Lung (tissue), 12 donors: Measurements from ENCODE around the gene SLC17A2. TPM values are rescaled to one million over a fixed set of nuclear protein-coding genes. Genes with fewer than 3 reads are reported as not detected.
"Not testable (repeated sequence)": the region's sequence is repeated elsewhere in the genome, so short reads cannot be mapped to it uniquely, and the experiment has no call there.

Experiments used
- ATAC-seq: fragments of 200-7000 bp; cut with Tn5 transposase; one replicate; pipeline ENCODE4 v1.9.1; 2020; ENCODE audit warnings: moderate number of reproducible peaks; ENCODE audit not compliant: insufficient read depth, low FRiP score
- DNase-seq, 3 donors: peaks; one replicate each; pipeline ENCODE4 v3.0.0-alpha.2; 2013 to 2017
- H3K27ac ChIP-seq, 2 donors: one replicate each; pipeline ENCODE4 v1.5.1; 2013; ENCODE audit warnings: mild to moderate bottlenecking in 2 of 2, moderate library complexity in 2 of 2, control low read depth in 1 of 2, inconsistent platforms in 1 of 2, low read depth in 1 of 2, low read length in 1 of 2
- H3K27me3 ChIP-seq, 3 donors: one replicate each; pipeline ENCODE4 v1.5.1; 2013; ENCODE audit warnings: low read length in 2 of 3; ENCODE audit not compliant: control insufficient read depth in 3 of 3, insufficient read depth in 3 of 3
- H3K36me3 ChIP-seq, 4 donors: one replicate each; pipeline ENCODE4 v1.5.1; 2013; ENCODE audit warnings: low read length in 4 of 4, mild to moderate bottlenecking in 1 of 4, moderate library complexity in 1 of 4; ENCODE audit not compliant: control insufficient read depth in 4 of 4, insufficient read depth in 4 of 4
- H3K4me1 ChIP-seq, 5 donors: one replicate each; pipeline ENCODE4 v1.5.1; 2013; ENCODE audit warnings: low read length in 5 of 5, mild to moderate bottlenecking in 2 of 5, moderate library complexity in 1 of 5; ENCODE audit not compliant: control insufficient read depth in 5 of 5, insufficient read depth in 5 of 5
- H3K4me3 ChIP-seq: one replicate; pipeline ENCODE4 v1.5.1; 2013; ENCODE audit warnings: mild to moderate bottlenecking, control low read depth, moderate library complexity
- H3K9ac ChIP-seq, 2 donors: one replicate each; pipeline ENCODE4 v1.5.1; 2013; ENCODE audit warnings: low read length in 2 of 2, control low read depth in 1 of 2; ENCODE audit not compliant: insufficient read depth in 1 of 2
- H3K9me3 ChIP-seq, 4 donors: one replicate each; pipeline ENCODE4 v1.5.1; 2013; ENCODE audit warnings: low read length in 3 of 4, mild to moderate bottlenecking in 1 of 4, moderate library complexity in 1 of 4; ENCODE audit not compliant: control insufficient read depth in 4 of 4, insufficient read depth in 3 of 4
- CTCF ChIP-seq: IDR thresholded peaks from 2 replicates; pipeline ENCODE4 v1.5.1; 2012; ENCODE audit warnings: mild to moderate bottlenecking; ENCODE audit errors: control extremely low read depth, extremely low read depth
- WGBS, 2 donors: extraction: QIAGEN DNeasy Blood & Tissue Kit; methylation state at CpG; one replicate each; pipeline ENCODE4 v1.1.7; 2013; 5-methylcytosine and 5-hydroxymethylcytosine counted together
- polyA plus RNA-seq, 2 donors: library from polyadenylated mRNA; stranded (reverse); fragments of 200-250 nt; gene quantifications; one replicate each; pipeline ENCODE4 v1.2.1, GENCODE V29; 2013
- total RNA-seq, 2 donors: library from RNA; depleted of rRNA in 1 of 2; stranded (reverse); fragments of >200 nt in 1 of 2; gene quantifications; one replicate each; pipeline ENCODE4 v1.2.1, GENCODE V29; 2014 to 2021
- donor health status: control.
- donor health status: control.
- donor health status: Bipolar disorder and iron deficiency.
- donor health status: healthy.
- donor health status: DM: yes; HTN: yes; CAD: no.

Gene SLC17A2
- total and polyA plus RNA-seq, 4 donors = not detected

GRCh38 chr6:25934156-25934555 is 3.7 kb upstream of the SLC17A2 start:
- Histone ChIP-seq H3K4me1 (no peaks in the 10 kb centered on the region), H3K4me3 (no peak overlapping the region), H3K9me3 (no peaks in the 10 kb centered on the region), H3K27ac (no peak overlapping the region), H3K9ac (no peak overlapping the region), H3K27me3 (peaks cover 0 to 3% (median 0%) of the 10 kb centered on the region in 3 donors), H3K36me3 (no peaks in the 10 kb centered on the region)
- 56 to 61% methylated on average over 2 of the region's 2 CpGs for WGBS, 2 donors
- TF ChIP-seq CTCF = no peak
- DNase-seq = no peak
- ATAC-seq = no peak

- ATAC-seq = no peak
- no peak overlapping the region for H3K9ac ChIP-seq
- TF ChIP-seq CTCF = no peak
These were observed 869 bp upstream of the SLC17A2 start for GRCh38 chr6:25931411-25931709.

GRCh38 chr6:25929785-25930184 is 706 bp downstream of the SLC17A2 start:
- not testable (repeated sequence) for H3K9me3 ChIP-seq, H3K36me3 ChIP-seq, H3K4me3 ChIP-seq, DNase-seq, H3K27ac ChIP-seq, H3K9ac ChIP-seq, H3K27me3 ChIP-seq, H3K4me1 ChIP-seq, ATAC-seq
- 91 to 94% methylated on average over 12 of the region's 12 CpGs for WGBS, 2 donors

More at GRCh38 chr6:25931411-25931709, 869 bp upstream of the SLC17A2 start:
- Histone ChIP-seq H3K4me3 (no peak overlapping the region), H3K36me3 (no peaks in the 10 kb centered on the region), H3K27me3 (peaks cover 0 to 3% (median 0%) of the 10 kb centered on the region in 3 donors), H3K9me3 (no peaks in the 10 kb centered on the region), H3K27ac (no peak overlapping the region), H3K4me1 (peaks cover 0 to 3% (median 0%) of the 10 kb centered on the region in 5 donors)
- no peak for DNase-seq
- 27 to 42% methylated on average over 1 of the region's 1 CpG for WGBS, 2 donors

GRCh38 chr6:25928562-25929324 is 1.7 kb downstream of the SLC17A2 start:
- H3K4me1 ChIP-seq = peaks cover 0 to 3% (median 0%) of the 10 kb centered on the region in 5 donors
- H3K36me3 ChIP-seq = no peaks in the 10 kb centered on the region
- H3K9ac ChIP-seq = no peak overlapping the region
- no peak overlapping the region for H3K4me3 ChIP-seq
- no peak for ATAC-seq
- no peak overlapping the region for H3K27ac ChIP-seq
- no peak for DNase-seq
- H3K9me3 ChIP-seq = no peaks in the 10 kb centered on the region
- no peaks in the 10 kb centered on the region for H3K27me3 ChIP-seq
- TF ChIP-seq CTCF = no peak
- whole genome bisulfite sequencing, 2 donors = 81 to 91% methylated on average over 4 of the region's 4 CpGs
